Endothelial cell of umbilical vein (primary cell): Measurements from ENCODE around the gene PPM1E. TPM values are rescaled to one million over a fixed set of nuclear protein-coding genes. Genes with fewer than 3 reads are reported as not detected.

Experiments
- BruUV-seq: library from RNA; stranded (reverse); fragments of 400-500 nt; replicated peaks from 2 replicates; lab custom pipeline; 2021; lab: Mats Ljungman, UMichigan
- CTCF ChIA-PET: fragments of 300-600, 350-600 bp; sonication (Branson Sonifier 250); formaldehyde crosslinking; loops from one replicate; lab custom pipeline; 2021; ENCODE audit warnings: antibody characterized with exemption, inconsistent platforms; lab: Charles Lee
- POLR2A ChIA-PET: fragments of 300-600, 350-600 bp; sonication (Branson Sonifier 250); formaldehyde crosslinking; loops from one replicate; lab custom pipeline; 2021; ENCODE audit warnings: antibody characterized with exemption, inconsistent platforms; lab: Charles Lee
- DNase-seq: peaks from one replicate; pipeline ENCODE4 v3.0.0-alpha.2; 2011; ENCODE audit warnings: low read depth, low spot score
- FAIRE-seq: peaks from 2 replicates; lab custom pipeline; 2011; peaks lifted over from hg19 to GRCh38; lab: Jason Lieb, UNC
- H2AFZ ChIP-seq: 2 replicates; pipeline ENCODE4 v1.6.0; 2012; ENCODE audit warnings: low read depth, low read length, control low read depth, inconsistent platforms
- H3K27ac ChIP-seq: 2 replicates; pipeline ENCODE4 v1.5.1; 2011; ENCODE audit warnings: low read depth, mild to moderate bottlenecking, control low read depth, low read length, moderate library complexity; ENCODE audit not compliant: insufficient read depth
- H3K27me3 ChIP-seq, 2 experiments: 2 replicates each; pipeline versions ENCODE4 v1.6.0 to v1.6.1; 2011; ENCODE audit warnings: low read length in 2 of 2, mixed read lengths in 1 of 2; ENCODE audit not compliant: control insufficient read depth in 2 of 2, insufficient read depth in 2 of 2
- H3K36me3 ChIP-seq, 2 experiments: 2 replicates in 1 of 2; 3 replicates in 1 of 2; pipeline ENCODE4 v1.5.1; 2011; ENCODE audit warnings: low read length in 2 of 2, mild to moderate bottlenecking in 1 of 2, moderate library complexity in 1 of 2; ENCODE audit not compliant: control insufficient read depth in 2 of 2, insufficient read depth in 2 of 2; ENCODE audit errors: extremely low read depth in 1 of 2
- H3K4me1 ChIP-seq: 3 replicates; pipeline ENCODE4 v1.5.1; 2011; ENCODE audit warnings: mild to moderate bottlenecking, low read length; ENCODE audit not compliant: control insufficient read depth, insufficient read depth; ENCODE audit errors: extremely low read depth
- H3K4me2 ChIP-seq: 2 replicates; pipeline ENCODE4 v1.6.1; 2011; ENCODE audit warnings: low read length, control low read depth, mixed read lengths; ENCODE audit not compliant: insufficient read depth
- H3K4me3 ChIP-seq, 3 experiments: fragments of 200-600 bp in 1 of 3; sonication (generic), shearing (Covaris generic) in 1 of 3; replicated peaks in 1 of 3; 2 replicates each; pipeline ENCODE4 v1.5.1; 2011 to 2016; ENCODE audit warnings: control low read depth in 3 of 3, low read length in 3 of 3, mild to moderate bottlenecking in 2 of 3, inconsistent platforms in 1 of 3, low read depth in 1 of 3, moderate library complexity in 1 of 3; ENCODE audit not compliant: insufficient read depth in 1 of 3
- H3K79me2 ChIP-seq: 2 replicates; pipeline ENCODE4 v1.6.0; 2012; ENCODE audit warnings: low read length, inconsistent platforms; ENCODE audit not compliant: control insufficient read depth, insufficient read depth
- H3K9ac ChIP-seq: replicated peaks from 2 replicates; pipeline ENCODE3; 2011; ENCODE audit warnings: low read length, control low read depth; ENCODE audit not compliant: insufficient read depth; ENCODE audit errors: extremely low read depth
- H3K9me1 ChIP-seq: replicated peaks from 3 replicates; pipeline ENCODE4 v1.6.0; 2011; ENCODE audit warnings: mild to moderate bottlenecking, low read length; ENCODE audit not compliant: control insufficient read depth, insufficient read depth; ENCODE audit errors: extremely low read depth
- H3K9me3 ChIP-seq: replicated peaks from 2 replicates; pipeline ENCODE4 v1.5.1; 2012; ENCODE audit warnings: low read length, inconsistent platforms; ENCODE audit not compliant: control insufficient read depth, insufficient read depth
- H4K20me1 ChIP-seq: replicated peaks from 2 replicates; pipeline ENCODE3; 2011; ENCODE audit warnings: mild to moderate bottlenecking, low read length; ENCODE audit not compliant: control insufficient read depth, insufficient read depth; ENCODE audit errors: extremely low read depth
- CTCF ChIP-seq, 2 donors: IDR thresholded peaks; 1 replicate in 1 of 2; 2 replicates in 1 of 2; pipeline ENCODE4 v1.5.1; 2011; ENCODE audit warnings: low read length in 2 of 2, mild to moderate bottlenecking in 2 of 2, moderate library complexity in 2 of 2, control low read depth in 1 of 2, inconsistent platforms in 1 of 2, low read depth in 1 of 2; ENCODE audit not compliant: insufficient read depth in 1 of 2; ENCODE audit errors: extremely low read depth in 1 of 2
- FOS ChIP-seq: IDR thresholded peaks from 2 replicates; pipeline ENCODE4 v1.6.1; 2011; ENCODE audit warnings: mild to moderate bottlenecking, low read length, moderate library complexity, borderline replicate concordance; ENCODE audit not compliant: insufficient read depth
- GATA2 ChIP-seq: IDR thresholded peaks from 2 replicates; pipeline ENCODE4 v1.7.0; 2011; ENCODE audit warnings: low read depth, mild to moderate bottlenecking, moderate library complexity, mixed read lengths, low read length; ENCODE audit not compliant: insufficient read length, insufficient read depth
- JUN ChIP-seq: IDR thresholded peaks from 2 replicates; pipeline ENCODE4 v1.6.1; 2011; ENCODE audit warnings: borderline replicate concordance, low read depth; ENCODE audit not compliant: insufficient read length, insufficient read depth
- MAX ChIP-seq: IDR thresholded peaks from 2 replicates; pipeline ENCODE4 v1.6.1; 2011; ENCODE audit not compliant: insufficient read depth, insufficient read length
- MYC ChIP-seq: IDR thresholded peaks from one replicate; pipeline ENCODE4 v1.6.1; 2011; ENCODE audit warnings: mild to moderate bottlenecking, low read depth, low read length
- POLR2A ChIP-seq: IDR thresholded peaks from 2 replicates; pipeline ENCODE4 v1.6.1; 2012; ENCODE audit warnings: low read depth, mild to moderate bottlenecking, control low read depth, low read length
- POLR2AphosphoS5 ChIP-seq: IDR thresholded peaks from 2 replicates; pipeline ENCODE4 v1.6.1; 2012; ENCODE audit warnings: low read depth, mild to moderate bottlenecking, control low read depth, low read length, moderate library complexity; ENCODE audit not compliant: insufficient read depth
- dilution Hi-C: fragments of 300-500 bp; cut with MboI; formaldehyde crosslinking; loops from one replicate; pipeline ENCODE4 v1.15.0; 2019; ENCODE audit warnings: low sequenced_read_pairs; ENCODE audit not compliant: extremely low pct_ligation_motif_present
- intact Hi-C: fragments of 100-400 bp; cut with micrococcal nuclease; formaldehyde crosslinking; loops from one replicate; pipeline ENCODE4 v1.10.0; 2022
- polyA plus RNA-seq, 4 experiments: library from polyadenylated mRNA; depleted of rRNA in 3 of 4; stranded (reverse) in 3 of 4; unstranded in 1 of 4; fragments of >200 nt; gene quantifications; 2 replicates each; pipeline versions ENCODE4 v1.2.1 to v1.2.3, GENCODE V29; 2011 to 2012; ENCODE audit warnings: missing spikeins in 1 of 4
- total RNA-seq: library from RNA; stranded (reverse); gene quantifications from 2 replicates; pipeline ENCODE4 v1.2.3, GENCODE V29; 2021

PPM1E gene
- total and polyA plus RNA-seq, 2 donors (not counting 3 experiments of a cell fraction or from before 2014, with no cell fraction given): 0.01 TPM; not detected in 1

GRCh38 chr17:58965221-58965620 lies 209.6 kb downstream of the PPM1E start:
- Histone ChIP-seq H3K4me2 (no peak overlapping the region), H3K27ac (no peak overlapping the region), H4K20me1 (no peaks in the 10 kb centered on the region), H3K79me2 (no peaks in the 10 kb centered on the region), H3K9me1 (no peaks in the 10 kb centered on the region), H3K27me3 (no peaks in the 10 kb centered on the region), H3K36me3 (no peaks in the 10 kb centered on the region), H2AFZ (no peak overlapping the region), H3K9me3 (no peaks in the 10 kb centered on the region), H3K4me3 (no peak overlapping the region), H3K4me1 (no peaks in the 10 kb centered on the region), H3K9ac (no peak overlapping the region)
- dilution Hi-C loops: no loop called here
- intact Hi-C loops: no loop called here
- CTCF ChIA-PET: interaction anchor here (1.0 to 1.7 kb wide), 2 partner anchors 10 to 15 kb away, joined by 3 to 5 read pairs; no protein-coding TSS in a partner anchor
- DNase-seq (no peak), FAIRE-seq (no peak)
- TF ChIP-seq MAX: no peak
- no peak for TF ChIP-seq MYC
- TF ChIP-seq POLR2A: no peak
- TF ChIP-seq JUN: no peak
- TF ChIP-seq FOS: no peak
- POLR2A ChIA-PET: no interaction called here
- no TSS peak for BruUV-seq

- no peak overlapping the region for H3K4me3 ChIP-seq
- H3K27ac ChIP-seq: no peak overlapping the region
- H3K9me1 ChIP-seq: no peaks in the 10 kb centered on the region
- no peak overlapping the region for H3K4me2 ChIP-seq
- H2AFZ ChIP-seq: no peak overlapping the region
- H3K9ac ChIP-seq: no peak overlapping the region
- H3K4me1 ChIP-seq: no peaks in the 10 kb centered on the region
- no peaks in the 10 kb centered on the region for H4K20me1 ChIP-seq
- TF ChIP-seq JUN (no peak), FOS (no peak), POLR2AphosphoS5 (no peak), GATA2 (no peak), CTCF (IDR thresholded peaks at IDR 0.05; ENCODE audit: extremely low read depth in 1 of 2, insufficient read depth in 1 of 2, low read depth in 1 of 2, low read length in 2 of 2) (no peak)
- dilution Hi-C loops (no loop called here), intact Hi-C loops (no loop called here)
- H3K36me3 ChIP-seq: no peaks in the 10 kb centered on the region
- no peak for DNase-seq
- no peaks in the 10 kb centered on the region for H3K9me3 ChIP-seq
- no peak for FAIRE-seq
- no peaks in the 10 kb centered on the region for H3K27me3 ChIP-seq
- BruUV-seq: no TSS peak
- POLR2A ChIA-PET: interaction anchor here (0.6 kb wide), 1 partner anchor 76 kb away, joined by 6 read pairs; no protein-coding TSS in a partner anchor
- CTCF ChIA-PET: interaction anchor here (0.8 to 1.0 kb wide), 3 partner anchors 8 to 13 kb away, joined by 3 read pairs; no protein-coding TSS in a partner anchor
- no peaks in the 10 kb centered on the region for H3K79me2 ChIP-seq
These were observed 210.6 kb downstream of the PPM1E start for GRCh38 chr17:58966208-58966607.
